ENCODE measurements around the gene SLC25A30.

DNA sequence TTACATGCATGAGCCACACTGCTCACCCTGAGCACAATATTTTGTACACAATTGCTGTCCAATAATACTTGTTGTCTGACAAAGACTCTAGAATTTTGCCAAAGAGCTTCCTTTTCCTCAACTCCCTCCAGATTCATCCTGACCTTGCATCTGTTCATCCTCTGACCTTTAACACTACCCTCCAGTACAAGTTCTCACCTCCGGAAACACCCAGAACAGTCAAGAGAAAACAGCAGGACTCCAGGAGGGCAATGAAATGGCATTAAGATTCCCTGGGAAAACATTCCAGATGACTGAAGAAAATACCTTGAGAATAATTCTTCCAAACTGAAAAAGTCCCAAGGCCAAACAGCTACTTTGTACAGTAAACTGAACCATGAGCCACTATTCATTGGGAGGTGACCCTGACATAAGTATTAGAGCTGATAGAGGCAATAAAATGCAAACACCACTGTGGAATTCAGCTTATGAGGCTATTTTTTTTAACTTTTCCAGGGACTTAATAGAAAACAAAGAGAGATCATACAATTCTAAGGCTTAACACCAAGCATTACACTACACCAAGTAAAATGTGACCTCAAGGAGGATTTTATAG lies 30.9 kb upstream of the SLC25A30 start:
- TF ChIP-seq, protein P1, sequence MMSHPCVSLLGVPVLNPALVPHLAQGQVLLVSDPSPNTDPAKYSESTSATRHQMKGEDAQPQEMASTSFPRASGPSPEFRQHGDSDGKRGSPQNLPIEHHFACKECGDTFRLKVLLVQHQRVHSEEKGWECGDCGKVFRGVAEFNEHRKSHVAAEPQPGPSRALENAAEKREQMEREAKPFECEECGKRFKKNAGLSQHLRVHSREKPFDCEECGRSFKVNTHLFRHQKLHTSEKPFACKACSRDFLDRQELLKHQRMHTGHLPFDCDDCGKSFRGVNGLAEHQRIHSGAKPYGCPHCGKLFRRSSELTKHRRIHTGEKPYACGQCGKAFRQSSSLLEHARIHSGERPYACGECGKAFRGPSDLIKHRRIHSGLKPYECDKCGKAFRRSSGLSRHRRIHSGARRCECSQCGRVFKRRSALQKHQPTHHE (CRISPR knock-in tag; IDR thresholded peaks at IDR 0.05; ENCODE audit: borderline replicate concordance): no peak
- TF ChIP-seq, protein P2, sequence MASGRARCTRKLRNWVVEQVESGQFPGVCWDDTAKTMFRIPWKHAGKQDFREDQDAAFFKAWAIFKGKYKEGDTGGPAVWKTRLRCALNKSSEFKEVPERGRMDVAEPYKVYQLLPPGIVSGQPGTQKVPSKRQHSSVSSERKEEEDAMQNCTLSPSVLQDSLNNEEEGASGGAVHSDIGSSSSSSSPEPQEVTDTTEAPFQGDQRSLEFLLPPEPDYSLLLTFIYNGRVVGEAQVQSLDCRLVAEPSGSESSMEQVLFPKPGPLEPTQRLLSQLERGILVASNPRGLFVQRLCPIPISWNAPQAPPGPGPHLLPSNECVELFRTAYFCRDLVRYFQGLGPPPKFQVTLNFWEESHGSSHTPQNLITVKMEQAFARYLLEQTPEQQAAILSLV (CRISPR knock-in tag; IDR thresholded peaks at IDR 0.05; ENCODE audit: borderline replicate concordance): no peak
- TF ChIP-seq GABPA (IDR thresholded peaks at IDR 0.05; ENCODE audit: low read depth, low read length) (no peak), GABPA (CRISPR knock-in tag; IDR thresholded peaks at IDR 0.05; ENCODE audit: low read depth) (no peak), ZBTB8A (CRISPR knock-in tag; IDR thresholded peaks at IDR 0.05; ENCODE audit: borderline replicate concordance, low read depth) (no peak), ZNF282 (IDR thresholded peaks at IDR 0.05; ENCODE audit: partially characterized antibody) (no peak), NFYB (CRISPR knock-in tag; IDR thresholded peaks at IDR 0.05) (no peak), ZNF10 (CRISPR knock-in tag; IDR thresholded peaks at IDR 0.05; ENCODE audit: borderline replicate concordance, low read depth) (no peak), REPIN1 (CRISPR knock-in tag; IDR thresholded peaks at IDR 0.05; ENCODE audit: borderline replicate concordance, low read depth) (no peak)
- TF ChIP-seq, protein P3, sequence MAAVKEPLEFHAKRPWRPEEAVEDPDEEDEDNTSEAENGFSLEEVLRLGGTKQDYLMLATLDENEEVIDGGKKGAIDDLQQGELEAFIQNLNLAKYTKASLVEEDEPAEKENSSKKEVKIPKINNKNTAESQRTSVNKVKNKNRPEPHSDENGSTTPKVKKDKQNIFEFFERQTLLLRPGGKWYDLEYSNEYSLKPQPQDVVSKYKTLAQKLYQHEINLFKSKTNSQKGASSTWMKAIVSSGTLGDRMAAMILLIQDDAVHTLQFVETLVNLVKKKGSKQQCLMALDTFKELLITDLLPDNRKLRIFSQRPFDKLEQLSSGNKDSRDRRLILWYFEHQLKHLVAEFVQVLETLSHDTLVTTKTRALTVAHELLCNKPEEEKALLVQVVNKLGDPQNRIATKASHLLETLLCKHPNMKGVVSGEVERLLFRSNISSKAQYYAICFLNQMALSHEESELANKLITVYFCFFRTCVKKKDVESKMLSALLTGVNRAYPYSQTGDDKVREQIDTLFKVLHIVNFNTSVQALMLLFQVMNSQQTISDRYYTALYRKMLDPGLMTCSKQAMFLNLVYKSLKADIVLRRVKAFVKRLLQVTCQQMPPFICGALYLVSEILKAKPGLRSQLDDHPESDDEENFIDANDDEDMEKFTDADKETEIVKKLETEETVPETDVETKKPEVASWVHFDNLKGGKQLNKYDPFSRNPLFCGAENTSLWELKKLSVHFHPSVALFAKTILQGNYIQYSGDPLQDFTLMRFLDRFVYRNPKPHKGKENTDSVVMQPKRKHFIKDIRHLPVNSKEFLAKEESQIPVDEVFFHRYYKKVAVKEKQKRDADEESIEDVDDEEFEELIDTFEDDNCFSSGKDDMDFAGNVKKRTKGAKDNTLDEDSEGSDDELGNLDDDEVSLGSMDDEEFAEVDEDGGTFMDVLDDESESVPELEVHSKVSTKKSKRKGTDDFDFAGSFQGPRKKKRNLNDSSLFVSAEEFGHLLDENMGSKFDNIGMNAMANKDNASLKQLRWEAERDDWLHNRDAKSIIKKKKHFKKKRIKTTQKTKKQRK (IDR thresholded peaks at IDR 0.05; ENCODE audit: low read length): no peak
- TF ChIP-seq, protein P4, sequence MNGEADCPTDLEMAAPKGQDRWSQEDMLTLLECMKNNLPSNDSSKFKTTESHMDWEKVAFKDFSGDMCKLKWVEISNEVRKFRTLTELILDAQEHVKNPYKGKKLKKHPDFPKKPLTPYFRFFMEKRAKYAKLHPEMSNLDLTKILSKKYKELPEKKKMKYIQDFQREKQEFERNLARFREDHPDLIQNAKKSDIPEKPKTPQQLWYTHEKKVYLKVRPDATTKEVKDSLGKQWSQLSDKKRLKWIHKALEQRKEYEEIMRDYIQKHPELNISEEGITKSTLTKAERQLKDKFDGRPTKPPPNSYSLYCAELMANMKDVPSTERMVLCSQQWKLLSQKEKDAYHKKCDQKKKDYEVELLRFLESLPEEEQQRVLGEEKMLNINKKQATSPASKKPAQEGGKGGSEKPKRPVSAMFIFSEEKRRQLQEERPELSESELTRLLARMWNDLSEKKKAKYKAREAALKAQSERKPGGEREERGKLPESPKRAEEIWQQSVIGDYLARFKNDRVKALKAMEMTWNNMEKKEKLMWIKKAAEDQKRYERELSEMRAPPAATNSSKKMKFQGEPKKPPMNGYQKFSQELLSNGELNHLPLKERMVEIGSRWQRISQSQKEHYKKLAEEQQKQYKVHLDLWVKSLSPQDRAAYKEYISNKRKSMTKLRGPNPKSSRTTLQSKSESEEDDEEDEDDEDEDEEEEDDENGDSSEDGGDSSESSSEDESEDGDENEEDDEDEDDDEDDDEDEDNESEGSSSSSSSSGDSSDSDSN (CRISPR knock-in tag; IDR thresholded peaks at IDR 0.05): no peak
- TF ChIP-seq, protein P5, sequence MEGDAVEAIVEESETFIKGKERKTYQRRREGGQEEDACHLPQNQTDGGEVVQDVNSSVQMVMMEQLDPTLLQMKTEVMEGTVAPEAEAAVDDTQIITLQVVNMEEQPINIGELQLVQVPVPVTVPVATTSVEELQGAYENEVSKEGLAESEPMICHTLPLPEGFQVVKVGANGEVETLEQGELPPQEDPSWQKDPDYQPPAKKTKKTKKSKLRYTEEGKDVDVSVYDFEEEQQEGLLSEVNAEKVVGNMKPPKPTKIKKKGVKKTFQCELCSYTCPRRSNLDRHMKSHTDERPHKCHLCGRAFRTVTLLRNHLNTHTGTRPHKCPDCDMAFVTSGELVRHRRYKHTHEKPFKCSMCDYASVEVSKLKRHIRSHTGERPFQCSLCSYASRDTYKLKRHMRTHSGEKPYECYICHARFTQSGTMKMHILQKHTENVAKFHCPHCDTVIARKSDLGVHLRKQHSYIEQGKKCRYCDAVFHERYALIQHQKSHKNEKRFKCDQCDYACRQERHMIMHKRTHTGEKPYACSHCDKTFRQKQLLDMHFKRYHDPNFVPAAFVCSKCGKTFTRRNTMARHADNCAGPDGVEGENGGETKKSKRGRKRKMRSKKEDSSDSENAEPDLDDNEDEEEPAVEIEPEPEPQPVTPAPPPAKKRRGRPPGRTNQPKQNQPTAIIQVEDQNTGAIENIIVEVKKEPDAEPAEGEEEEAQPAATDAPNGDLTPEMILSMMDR (CRISPR knock-in tag; IDR thresholded peaks at IDR 0.05): no peak

Measured in HepG2 (cell line).